ENCODE results near the gene SYT1. TPM values are rescaled to one million over a fixed set of nuclear protein-coding genes. Genes with fewer than 3 reads are reported as not detected.

SYT1 gene
- total RNA-seq, 1 experiment from 2014 or later, result 80.9 TPM

DNA sequence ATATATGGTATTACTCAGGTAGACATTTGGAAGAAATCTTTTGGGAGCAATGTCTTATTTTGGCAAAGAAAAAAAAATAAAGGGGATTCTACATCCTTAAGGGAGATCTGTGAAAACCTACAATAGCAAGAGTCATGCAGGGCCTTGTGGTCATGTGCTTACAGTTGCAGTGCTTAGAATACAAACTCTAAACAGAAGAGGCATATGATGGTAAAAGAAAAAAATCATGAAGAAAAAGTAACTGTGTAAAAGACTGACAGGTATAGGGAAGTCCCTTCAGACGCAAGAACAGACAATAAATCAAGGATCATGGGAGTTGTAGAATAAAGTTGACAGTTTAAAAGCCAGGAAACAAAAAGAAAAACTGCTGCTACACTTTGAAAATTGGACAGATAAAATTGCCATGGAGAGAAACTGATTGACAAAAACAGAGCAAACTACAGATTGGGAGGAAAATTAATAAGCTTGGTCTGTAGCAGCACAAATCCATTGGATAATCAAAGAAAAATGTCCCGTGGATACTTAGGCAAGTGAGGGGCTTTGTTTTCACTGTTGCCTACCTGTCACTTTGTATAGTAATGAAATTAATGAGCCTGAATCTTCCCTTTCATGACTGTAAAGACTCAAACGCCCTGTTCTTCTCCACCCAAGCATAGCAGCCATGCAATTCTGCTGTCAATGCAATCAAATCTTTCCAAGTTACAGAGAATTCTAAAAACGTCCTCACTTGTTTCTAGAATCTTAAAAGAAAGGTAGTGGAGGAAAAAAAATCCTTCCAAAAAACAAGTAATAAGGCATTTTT, 402.0 kb downstream of the SYT1 start:
- Histone ChIP-seq H3K4me3 (ENCODE audit: low read depth, low read length, poor library complexity, severe bottlenecking) (no peak overlapping the region), H3K9me3 (ENCODE audit: low read depth, low read length, poor library complexity, severe bottlenecking) (no peaks in the 10 kb centered on the region), H3K27ac (ENCODE audit: low read depth, low read length, poor library complexity, severe bottlenecking) (no peak overlapping the region), H3K27me3 (replicated peaks; ENCODE audit: insufficient read depth, low read depth, low read length, poor library complexity) (no peaks in the 10 kb centered on the region), H3K36me3 (ENCODE audit: insufficient read depth, low read length, poor library complexity, severe bottlenecking) (no peaks in the 10 kb centered on the region), H3K4me1 (ENCODE audit: insufficient read depth, low read length, poor library complexity, severe bottlenecking) (peaks cover 3% of the 10 kb centered on the region)
- DNase-seq (ENCODE audit: low spot score), result no peak
- no peak for TF ChIP-seq CTCF (conservative IDR thresholded peaks at IDR 0.05; ENCODE audit: low read depth, low read length)
- no peak for TF ChIP-seq EZH2 (IDR thresholded peaks at IDR 0.05; ENCODE audit: borderline replicate concordance, low read depth, low read length, poor library complexity, severe bottlenecking)
- BruUV-seq (replicated peaks), result no TSS peak
- CTCF ChIA-PET, result no interaction called here
- POLR2A ChIA-PET (ENCODE audit: low non-redundant PET), result no interaction called here
- intact Hi-C loops (cut with micrococcal nuclease; ENCODE audit: unreplicated experiment), result no loop called here

- Histone ChIP-seq H3K36me3 (ENCODE audit: insufficient read depth, low read length, poor library complexity, severe bottlenecking) (no peaks in the 10 kb centered on the region), H3K27me3 (replicated peaks; ENCODE audit: insufficient read depth, low read depth, low read length, poor library complexity) (no peaks in the 10 kb centered on the region), H3K4me3 (ENCODE audit: low read depth, low read length, poor library complexity, severe bottlenecking) (no peak overlapping the region), H3K4me1 (ENCODE audit: insufficient read depth, low read length, poor library complexity, severe bottlenecking) (peaks cover 3% of the 10 kb centered on the region), H3K27ac (ENCODE audit: low read depth, low read length, poor library complexity, severe bottlenecking) (no peak overlapping the region), H3K9me3 (ENCODE audit: low read depth, low read length, poor library complexity, severe bottlenecking) (no peaks in the 10 kb centered on the region)
- BruUV-seq (replicated peaks), result no TSS peak
- POLR2A ChIA-PET (ENCODE audit: low non-redundant PET), result no interaction called here
- DNase-seq (ENCODE audit: low spot score), result no peak
- intact Hi-C loops (cut with micrococcal nuclease; ENCODE audit: unreplicated experiment), result no loop called here
- TF ChIP-seq EZH2 (IDR thresholded peaks at IDR 0.05; ENCODE audit: borderline replicate concordance, low read depth, low read length, poor library complexity, severe bottlenecking) (no peak), CTCF (conservative IDR thresholded peaks at IDR 0.05; ENCODE audit: low read depth, low read length) (no peak)
- CTCF ChIA-PET, result no interaction called here
Measured at GRCh38 chr12:79267580-79267979, 403.0 kb downstream of the SYT1 start.

DNA sequence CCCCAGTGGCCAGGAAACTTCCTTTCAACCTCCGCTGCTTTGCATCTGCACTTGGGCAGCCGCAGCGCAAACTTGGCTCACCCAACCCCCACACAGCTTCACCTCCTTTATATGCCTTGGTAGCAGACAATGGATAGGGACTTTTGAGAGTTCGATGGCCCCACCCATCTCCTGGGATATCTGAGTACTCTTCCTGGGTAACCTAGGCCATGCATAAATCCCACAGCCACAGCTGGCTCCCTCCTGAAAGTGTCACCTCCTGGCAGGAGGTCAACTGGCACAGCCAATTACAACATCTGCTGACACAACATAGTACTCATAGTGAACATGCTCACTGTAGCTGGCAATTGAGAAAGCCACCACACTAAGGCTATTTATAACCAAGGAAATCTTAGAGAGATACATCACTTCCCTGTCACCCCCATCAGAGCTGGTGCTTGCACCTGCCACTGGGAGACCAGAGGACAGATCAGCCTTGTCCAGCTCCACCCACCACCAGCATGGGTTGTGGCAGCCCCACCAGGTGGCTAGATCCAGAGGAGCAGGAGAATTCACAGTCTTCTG, 410.0 kb downstream of the SYT1 start:
- no peak for TF ChIP-seq EZH2 (IDR thresholded peaks at IDR 0.05; ENCODE audit: borderline replicate concordance, low read depth, low read length, poor library complexity, severe bottlenecking)
- TF ChIP-seq CTCF (conservative IDR thresholded peaks at IDR 0.05; ENCODE audit: low read depth, low read length), result no peak

More for the DNA sequence above, 410.0 kb downstream of the SYT1 start:
- no TSS peak for BruUV-seq (replicated peaks)
- no peak overlapping the region for H3K4me3 ChIP-seq (ENCODE audit: low read depth, low read length, poor library complexity, severe bottlenecking)
- intact Hi-C loops (cut with micrococcal nuclease; ENCODE audit: unreplicated experiment), result no loop called here
- H3K27me3 ChIP-seq (replicated peaks; ENCODE audit: insufficient read depth, low read depth, low read length, poor library complexity), result no peaks in the 10 kb centered on the region
- POLR2A ChIA-PET (ENCODE audit: low non-redundant PET), result no interaction called here
- no peak overlapping the region for H3K27ac ChIP-seq (ENCODE audit: low read depth, low read length, poor library complexity, severe bottlenecking)
- no peak for DNase-seq (ENCODE audit: low spot score)
- H3K36me3 ChIP-seq (ENCODE audit: insufficient read depth, low read length, poor library complexity, severe bottlenecking), result peaks cover 4% of the 10 kb centered on the region
- CTCF ChIA-PET, result no interaction called here
- no peaks in the 10 kb centered on the region for H3K4me1 ChIP-seq (ENCODE audit: insufficient read depth, low read length, poor library complexity, severe bottlenecking)
- peaks cover 6% of the 10 kb centered on the region for H3K9me3 ChIP-seq (ENCODE audit: low read depth, low read length, poor library complexity, severe bottlenecking)

Measured in A673 (cell line).